Subcutaneous abdominal adipose tissue (tissue), 5 donors: ENCODE data around the gene SERF1A.
"Not testable (repeated sequence)": the region's sequence is repeated elsewhere in the genome, so short reads cannot be mapped to it uniquely, and the experiment has no call there.

Experiments
- H3K27ac ChIP-seq: one replicate; pipeline ENCODE4 v1.7.0; 2013; ENCODE audit warnings: low read depth, mild to moderate bottlenecking, inconsistent platforms, low read length, moderate library complexity
- H3K27me3 ChIP-seq, 5 donors: one replicate each; pipeline ENCODE4 v1.7.0; 2013; ENCODE audit warnings: low read length in 5 of 5, inconsistent platforms in 1 of 5; ENCODE audit not compliant: control insufficient read depth in 5 of 5, insufficient read depth in 4 of 5
- H3K36me3 ChIP-seq, 5 donors: one replicate each; pipeline ENCODE4 v1.7.0; 2013; ENCODE audit warnings: low read length in 5 of 5; ENCODE audit not compliant: control insufficient read depth in 5 of 5, insufficient read depth in 5 of 5
- H3K4me1 ChIP-seq, 5 donors: one replicate each; pipeline ENCODE4 v1.7.0; 2013; ENCODE audit warnings: low read length in 5 of 5, mild to moderate bottlenecking in 3 of 5, moderate library complexity in 1 of 5; ENCODE audit not compliant: control insufficient read depth in 5 of 5, insufficient read depth in 5 of 5
- H3K4me3 ChIP-seq, 5 donors: one replicate each; pipeline ENCODE4 v1.7.0; 2013; ENCODE audit warnings: low read length in 5 of 5, low read depth in 1 of 5
- H3K9ac ChIP-seq, 5 donors: one replicate each; pipeline ENCODE4 v1.7.0; 2013; ENCODE audit warnings: low read length in 5 of 5, mild to moderate bottlenecking in 4 of 5, moderate library complexity in 3 of 5
- H3K9me3 ChIP-seq, 5 donors: one replicate each; pipeline ENCODE4 v1.7.0; 2013; ENCODE audit warnings: low read length in 5 of 5; ENCODE audit not compliant: control insufficient read depth in 5 of 5
- donor health status: healthy.
- donor health status: healthy.
- donor health status: healthy.
- donor health status: healthy.
- donor health status: healthy.

Gene SERF1A

DNA sequence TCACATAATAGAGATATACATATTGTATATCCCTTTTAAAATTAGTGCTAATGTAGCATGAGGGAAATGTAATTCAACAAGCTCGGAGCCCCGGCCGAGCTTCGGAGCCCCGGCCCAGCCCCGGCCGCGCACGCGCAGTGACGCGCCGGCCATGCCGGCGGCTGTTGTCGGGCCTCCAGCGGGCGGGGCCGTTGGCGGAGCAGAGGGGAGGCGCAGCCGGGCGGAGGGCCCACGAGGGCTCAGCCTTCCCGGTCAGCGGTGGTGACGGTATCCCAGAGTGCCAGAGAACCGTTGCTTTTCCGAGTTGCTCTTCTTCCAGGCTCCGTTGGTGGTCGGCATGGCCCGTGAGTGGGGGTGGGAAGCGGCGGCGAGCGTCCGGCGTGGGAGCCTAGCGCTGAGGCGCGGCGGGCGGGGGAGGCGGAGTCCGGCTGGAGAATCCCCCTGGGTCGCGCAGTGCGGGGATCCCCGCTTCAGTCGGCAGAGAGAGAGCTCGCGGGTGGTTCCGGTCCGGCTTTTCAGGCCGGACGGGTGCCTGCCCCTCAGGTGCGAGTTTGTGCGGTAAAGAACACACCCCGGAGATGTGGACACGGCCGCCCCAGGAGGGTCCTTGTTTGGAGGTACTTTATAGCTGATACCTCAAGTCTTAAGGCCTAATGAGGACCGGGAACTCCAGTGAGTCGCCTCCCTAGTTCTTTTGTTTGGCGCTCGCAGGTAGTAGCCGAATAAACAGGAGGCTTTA, at the start of gene SERF1A:
SERF1A (plus strand) TSS at position 137 of the 739 bp plus-strand sequence; CDS start at position 338, 201 bp downstream.
- H3K9me3 ChIP-seq, H3K27ac ChIP-seq, H3K4me3 ChIP-seq, H3K4me1 ChIP-seq, H3K9ac ChIP-seq, H3K27me3 ChIP-seq, H3K36me3 ChIP-seq: not testable (repeated sequence)

DNA sequence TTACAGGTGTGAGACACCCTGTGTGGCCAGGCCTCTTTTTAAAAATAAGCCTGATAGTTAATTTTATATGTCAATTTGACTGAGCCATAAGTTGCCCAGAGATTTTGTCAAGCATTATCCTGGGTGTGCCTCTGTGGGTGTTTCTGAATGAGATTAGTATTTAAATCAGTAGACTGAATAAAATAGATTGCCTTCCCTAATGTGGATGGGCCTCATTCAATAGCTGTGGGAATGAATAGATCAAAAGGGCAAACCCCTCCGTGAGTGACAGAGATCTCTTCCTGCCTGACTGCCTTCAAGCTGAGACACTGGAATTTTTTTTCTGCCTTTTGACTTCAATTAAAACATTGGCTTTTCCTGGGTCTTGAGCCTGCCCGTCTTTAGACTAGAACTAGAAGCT, 33.7 kb upstream of the SERF1A start:
- not testable (repeated sequence) for H3K9me3 ChIP-seq, H3K36me3 ChIP-seq, H3K27me3 ChIP-seq, H3K27ac ChIP-seq, H3K4me3 ChIP-seq, H3K4me1 ChIP-seq, H3K9ac ChIP-seq

DNA sequence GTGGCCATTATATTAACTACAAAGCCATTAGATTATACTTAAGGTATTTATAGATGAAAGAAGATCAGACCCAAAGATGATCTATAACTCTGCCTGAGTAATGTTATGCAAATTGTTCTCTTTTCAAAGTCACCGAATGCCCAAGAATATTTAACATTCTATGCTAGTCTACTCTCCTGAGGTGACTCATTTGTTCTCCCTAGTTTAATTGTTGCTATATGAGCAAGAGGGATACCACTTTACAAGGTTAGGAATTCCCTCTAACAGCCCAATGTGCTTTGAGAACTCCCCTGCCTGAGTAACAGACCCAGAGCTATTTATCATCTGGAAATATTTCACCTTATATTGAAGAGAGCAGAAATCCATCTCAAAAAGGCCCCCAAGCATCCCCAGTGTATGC, 29.8 kb upstream of the SERF1A start:
- not testable (repeated sequence) for H3K27me3 ChIP-seq, H3K27ac ChIP-seq, H3K36me3 ChIP-seq, H3K4me1 ChIP-seq, H3K4me3 ChIP-seq, H3K9ac ChIP-seq, H3K9me3 ChIP-seq

DNA sequence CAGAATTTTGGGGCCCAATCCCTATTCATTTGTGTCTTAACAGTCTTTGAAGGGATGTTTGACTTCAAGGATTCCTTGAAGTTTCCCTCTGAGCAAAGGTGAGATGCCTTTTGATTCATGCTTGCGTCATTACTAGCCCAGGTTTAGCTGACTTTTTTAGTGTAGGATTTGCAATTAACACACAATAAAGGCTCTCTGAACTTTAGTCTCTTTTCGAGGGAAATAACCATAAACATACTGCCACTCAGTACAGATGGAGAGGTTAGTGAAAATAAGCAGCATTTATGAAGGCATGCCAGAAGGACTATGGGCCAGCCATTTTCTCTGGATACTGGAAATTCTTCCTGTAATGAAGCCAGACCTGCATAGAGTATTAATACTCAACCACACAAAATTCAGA, 4.4 kb upstream of the SERF1A start:
- not testable (repeated sequence) for H3K9me3 ChIP-seq, H3K9ac ChIP-seq, H3K4me3 ChIP-seq, H3K36me3 ChIP-seq, H3K27ac ChIP-seq, H3K4me1 ChIP-seq, H3K27me3 ChIP-seq

DNA sequence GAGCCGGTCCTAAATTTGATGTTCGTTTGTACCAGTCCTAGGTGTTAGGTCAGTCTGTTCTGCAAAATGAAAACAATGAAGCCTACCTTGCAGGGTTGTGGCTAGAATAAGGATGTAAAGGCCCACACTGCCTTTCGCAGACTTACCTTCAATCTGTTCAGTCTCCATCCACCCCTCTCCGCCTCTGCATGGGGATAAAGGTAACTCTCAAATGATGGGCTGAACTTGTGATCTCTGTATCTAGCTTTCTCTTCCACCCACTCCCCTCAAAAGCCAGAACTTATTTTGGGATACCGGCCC, 753 bp downstream of the SERF1A start:
- not testable (repeated sequence) for H3K27me3 ChIP-seq, H3K9ac ChIP-seq, H3K36me3 ChIP-seq, H3K9me3 ChIP-seq, H3K27ac ChIP-seq, H3K4me1 ChIP-seq, H3K4me3 ChIP-seq

DNA sequence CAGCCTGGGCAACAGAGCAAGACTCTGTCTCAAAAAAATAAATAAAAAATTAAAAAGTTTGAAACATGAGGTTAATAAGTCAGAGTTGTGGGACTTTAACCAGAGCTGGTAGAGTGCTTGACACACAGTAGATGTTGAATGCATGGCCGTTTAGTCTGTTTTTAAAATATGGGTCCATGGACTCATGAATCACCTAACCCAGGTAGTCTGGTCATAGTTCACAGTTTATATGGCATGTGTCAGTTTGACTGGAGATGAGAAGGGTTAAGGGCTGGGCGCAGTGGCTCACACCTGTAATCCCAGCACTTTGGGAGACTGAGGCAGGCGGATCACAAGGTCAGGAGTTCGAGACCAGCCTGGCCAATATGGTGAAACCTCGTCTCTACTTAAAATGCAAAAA, 6.2 kb downstream of the SERF1A start:
- H3K27me3 ChIP-seq, H3K27ac ChIP-seq, H3K4me3 ChIP-seq, H3K9me3 ChIP-seq, H3K36me3 ChIP-seq, H3K4me1 ChIP-seq, H3K9ac ChIP-seq: not testable (repeated sequence)

DNA sequence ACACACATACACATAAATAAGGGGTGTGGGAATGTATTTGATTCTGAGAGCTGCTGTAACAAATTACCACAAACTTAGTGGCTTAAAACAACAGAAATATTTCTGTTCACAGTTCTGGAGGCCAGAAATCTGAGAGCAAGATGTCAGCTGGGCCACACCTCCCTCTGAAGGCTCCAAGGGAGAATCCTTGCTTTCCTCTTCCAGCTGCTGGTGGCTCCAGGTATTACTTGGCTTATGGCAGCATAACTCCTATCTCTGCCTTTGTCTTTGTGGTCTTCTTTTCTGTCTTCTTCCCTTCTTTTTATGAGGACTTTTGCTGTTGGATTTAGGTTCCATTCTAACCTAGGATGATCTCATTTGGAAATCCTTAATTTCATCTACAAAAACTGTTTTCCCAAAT, 16.4 kb downstream of the SERF1A start:
- H3K4me1 ChIP-seq, H3K36me3 ChIP-seq, H3K9ac ChIP-seq, H3K9me3 ChIP-seq, H3K27ac ChIP-seq, H3K27me3 ChIP-seq, H3K4me3 ChIP-seq: not testable (repeated sequence)

DNA sequence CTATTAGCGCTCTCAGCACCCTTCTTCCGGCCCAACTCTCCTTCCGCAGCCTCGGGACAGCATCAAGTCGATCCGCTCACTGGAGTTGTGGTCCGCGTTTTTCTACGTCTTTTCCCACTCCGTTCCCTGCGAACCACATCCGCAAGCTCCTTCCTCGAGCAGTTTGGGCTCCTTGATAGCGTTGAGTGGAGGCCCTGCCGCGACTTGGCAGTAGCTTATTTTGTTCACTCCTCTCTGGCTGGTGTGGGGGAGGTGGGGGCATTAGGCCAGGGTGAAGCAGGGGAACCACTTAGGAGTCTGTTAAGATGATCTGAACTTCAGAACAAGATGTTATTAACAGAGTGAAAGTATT, 24.7 kb downstream of the SERF1A start:
- H3K9me3 ChIP-seq, H3K36me3 ChIP-seq, H3K4me1 ChIP-seq, H3K9ac ChIP-seq, H3K4me3 ChIP-seq, H3K27ac ChIP-seq, H3K27me3 ChIP-seq: not testable (repeated sequence)

DNA sequence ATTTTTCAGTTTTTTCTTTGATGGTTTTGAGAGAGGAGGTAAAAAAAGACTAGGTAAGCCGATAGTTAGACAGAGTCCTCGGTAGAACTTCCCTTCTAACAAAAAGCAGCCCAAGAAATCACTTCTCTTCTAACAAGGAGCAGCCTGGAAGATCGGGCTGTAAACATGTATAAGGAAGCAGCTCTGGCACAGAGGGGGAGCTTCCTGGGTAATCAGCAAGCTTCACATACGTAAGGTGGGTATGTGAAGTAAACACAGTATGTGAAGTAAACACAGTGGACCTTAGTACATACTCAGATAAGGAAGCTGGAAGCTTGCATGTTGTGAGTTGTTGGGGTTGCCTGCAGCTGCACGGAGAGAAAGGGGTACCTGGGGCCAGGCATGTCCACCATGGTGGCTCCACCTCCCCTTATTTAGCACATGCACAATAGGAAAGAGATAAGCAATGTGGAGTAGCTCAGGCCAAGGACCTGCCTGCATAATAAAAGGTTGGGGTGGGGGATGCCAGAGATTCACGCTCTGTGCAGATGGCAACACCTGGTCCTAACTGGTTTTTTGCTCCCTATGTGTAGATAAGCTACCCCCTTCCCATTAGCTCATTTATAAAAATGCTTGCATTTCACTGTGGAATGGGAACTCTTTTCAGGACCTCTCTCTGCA, 31.4 kb downstream of the SERF1A start:
- not testable (repeated sequence) for H3K27ac ChIP-seq, H3K9me3 ChIP-seq, H3K36me3 ChIP-seq, H3K4me1 ChIP-seq, H3K27me3 ChIP-seq, H3K9ac ChIP-seq, H3K4me3 ChIP-seq

DNA sequence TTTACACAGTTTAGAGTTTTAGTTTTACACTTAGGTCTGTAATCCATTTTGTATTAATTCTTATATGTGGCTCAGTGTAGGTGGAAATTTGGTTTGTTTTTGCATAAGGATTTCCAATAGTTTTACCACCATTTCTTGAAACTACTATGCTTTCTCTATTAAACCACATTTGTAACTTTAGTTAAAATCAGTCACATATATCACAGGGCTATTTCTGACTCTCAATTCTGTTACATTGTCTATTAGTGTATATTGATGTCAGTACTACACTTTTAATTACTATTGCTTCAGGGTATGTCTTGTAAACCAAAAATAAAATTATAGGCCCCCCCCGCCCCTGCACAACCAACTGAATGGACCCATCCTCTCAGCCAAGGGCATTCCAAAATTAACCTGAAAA, 32.1 kb downstream of the SERF1A start:
- H3K27me3 ChIP-seq, H3K9ac ChIP-seq: not testable (repeated sequence)

DNA sequence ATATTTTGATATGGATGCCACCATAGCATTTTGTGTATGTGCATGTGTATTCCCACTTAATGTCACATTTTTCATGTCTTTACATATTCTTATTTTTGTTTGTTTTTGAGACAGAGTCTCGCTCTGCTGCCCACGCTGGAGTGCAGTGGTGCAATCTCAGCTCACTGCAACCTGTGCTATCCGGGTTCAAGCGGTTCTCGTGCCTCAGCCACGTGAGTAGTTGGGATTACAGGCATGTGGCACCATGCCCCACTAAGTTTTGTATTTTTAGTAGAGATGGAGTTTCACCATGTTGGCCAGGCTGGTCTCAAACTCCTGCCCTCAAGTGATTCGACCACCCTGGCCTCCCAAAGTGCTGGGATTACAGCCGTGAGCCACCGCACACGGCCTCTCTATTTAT, 52.6 kb downstream of the SERF1A start:
- not testable (repeated sequence) for H3K9me3 ChIP-seq, H3K27me3 ChIP-seq, H3K27ac ChIP-seq, H3K36me3 ChIP-seq, H3K9ac ChIP-seq, H3K4me1 ChIP-seq, H3K4me3 ChIP-seq

More for the DNA sequence above, 32.1 kb downstream of the SERF1A start:
- H3K27ac ChIP-seq, H3K36me3 ChIP-seq, H3K4me1 ChIP-seq, H3K9me3 ChIP-seq, H3K4me3 ChIP-seq: not testable (repeated sequence)
